ENCODE results near the gene UBE2L5.
"Not testable (repeated sequence)": the region's sequence is repeated elsewhere in the genome, so short reads cannot be mapped to it uniquely, and the experiment has no call there.

The UBE2L5 gene

DNA sequence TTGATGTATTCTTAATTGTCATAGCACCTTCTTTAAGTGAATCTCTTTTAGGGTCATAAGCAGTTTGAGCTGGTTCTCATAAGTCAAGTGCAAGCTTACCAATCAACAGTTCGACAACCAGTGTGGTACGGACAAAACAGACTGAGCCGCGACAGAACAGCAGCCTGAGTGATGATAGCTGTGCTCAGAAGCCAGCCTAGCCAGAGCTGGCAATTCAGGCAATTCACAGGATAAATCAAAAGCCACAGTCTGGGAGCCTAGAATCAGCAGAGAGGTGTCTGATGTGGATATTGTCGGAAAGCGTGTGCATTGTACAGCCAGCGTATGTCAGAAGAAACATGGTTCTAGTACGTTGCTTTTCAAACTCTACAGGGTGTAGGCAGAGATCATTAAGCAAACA, 14.9 kb downstream of the UBE2L5 start:
- no peak overlapping the region for H3K4me3 ChIP-seq (ENCODE audit: low read depth, low read length)

DNA sequence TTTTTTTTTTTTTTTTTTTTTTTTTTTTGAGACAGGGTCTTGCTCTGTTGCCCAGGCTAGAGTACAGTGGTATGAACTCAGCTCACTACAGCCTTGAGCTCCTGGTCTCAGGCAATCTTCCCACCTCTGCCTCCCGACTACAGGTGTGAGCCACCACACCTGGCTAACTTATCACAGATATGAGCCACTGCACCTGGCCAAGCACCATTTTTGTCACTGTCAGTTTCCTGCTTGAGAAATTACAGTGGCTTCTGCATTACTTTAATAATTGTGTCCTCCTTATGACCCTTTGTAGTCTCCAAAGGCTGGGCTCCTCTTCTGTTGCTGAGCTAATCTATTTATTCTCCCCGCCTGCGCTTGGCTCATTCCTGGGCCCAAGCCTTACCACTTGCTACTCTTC, 16.0 kb downstream of the UBE2L5 start:
- H3K4me3 ChIP-seq (ENCODE audit: low read depth, low read length), result no peak overlapping the region

DNA sequence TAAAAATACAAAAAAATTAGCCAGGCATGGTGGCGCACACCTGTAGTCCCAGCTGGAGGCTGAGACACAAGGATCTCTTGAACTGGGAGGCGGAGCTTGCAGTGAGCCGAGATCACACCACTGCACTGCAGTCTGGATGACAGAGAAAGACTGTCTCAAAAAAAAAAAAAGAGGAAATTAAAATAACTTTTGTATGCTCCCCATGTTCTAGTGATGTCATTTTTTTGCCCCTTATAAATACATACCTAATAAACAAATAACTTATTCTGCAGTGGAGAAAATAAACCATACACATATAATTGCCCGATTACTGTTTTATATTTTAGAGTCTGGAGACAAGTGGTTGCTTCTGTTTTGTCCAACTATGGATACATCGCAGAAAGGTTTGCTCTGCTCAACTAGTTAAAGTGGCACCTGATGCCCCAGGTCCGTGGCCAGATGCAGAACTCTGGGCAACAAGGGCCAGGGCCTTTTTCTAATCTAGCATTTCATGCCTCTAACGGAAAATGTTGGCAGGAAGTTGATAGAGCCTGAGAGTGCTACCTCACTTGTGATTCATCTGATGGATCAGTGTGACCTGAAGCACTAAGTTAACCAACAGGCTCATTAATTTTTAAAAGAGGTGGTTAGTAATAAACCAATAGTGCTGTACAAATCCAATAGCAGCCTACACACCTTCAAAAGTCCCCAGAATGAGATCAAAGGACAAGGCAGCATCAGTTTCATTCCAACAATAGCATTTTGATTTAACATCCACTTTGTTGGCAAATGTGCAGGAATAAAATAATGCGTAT, 18.8 kb downstream of the UBE2L5 start:
- no peak overlapping the region for H3K4me3 ChIP-seq (ENCODE audit: low read depth, low read length)

DNA sequence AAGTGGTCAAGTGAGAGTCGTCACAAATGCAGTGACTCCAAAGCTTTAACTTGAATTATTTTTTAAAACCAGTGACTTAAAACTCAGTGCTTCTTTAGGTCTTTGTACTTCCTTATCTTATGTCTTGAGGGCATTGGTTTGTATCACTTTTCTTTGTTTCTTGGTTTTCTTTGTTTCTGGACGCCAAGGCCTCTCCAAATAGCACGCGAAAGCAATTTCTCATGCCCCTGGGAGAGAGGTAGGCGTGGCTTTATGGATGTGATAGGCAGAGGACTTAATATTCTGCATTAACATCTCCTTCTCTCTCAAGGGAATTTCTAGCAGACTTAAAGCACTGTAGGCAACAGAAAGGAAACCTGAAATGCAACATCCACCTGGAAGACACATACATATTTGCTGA, 20.6 kb downstream of the UBE2L5 start:
- H3K4me3 ChIP-seq (ENCODE audit: low read depth, low read length), result no peak overlapping the region

DNA sequence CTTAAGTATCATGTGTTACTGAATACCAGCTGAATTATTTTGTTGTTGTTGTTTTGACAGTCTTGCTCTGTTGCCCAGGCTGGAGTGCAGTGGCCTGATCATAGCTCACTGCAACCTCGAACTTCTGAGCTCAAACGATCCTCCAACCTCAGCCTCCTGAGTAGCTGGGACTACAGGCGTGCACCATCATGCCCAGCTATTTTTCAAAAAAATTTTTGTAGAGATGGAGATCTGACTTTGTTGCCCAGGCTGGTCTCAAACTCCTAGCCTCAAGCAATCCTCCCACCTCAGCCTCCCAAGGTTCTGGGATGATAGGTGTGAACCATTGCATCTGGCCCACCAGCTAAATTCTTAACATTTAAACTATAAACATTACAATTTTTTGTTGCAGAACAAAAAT, 21.2 kb downstream of the UBE2L5 start:
- H3K4me3 ChIP-seq (ENCODE audit: low read depth, low read length), result not testable (repeated sequence)

DNA sequence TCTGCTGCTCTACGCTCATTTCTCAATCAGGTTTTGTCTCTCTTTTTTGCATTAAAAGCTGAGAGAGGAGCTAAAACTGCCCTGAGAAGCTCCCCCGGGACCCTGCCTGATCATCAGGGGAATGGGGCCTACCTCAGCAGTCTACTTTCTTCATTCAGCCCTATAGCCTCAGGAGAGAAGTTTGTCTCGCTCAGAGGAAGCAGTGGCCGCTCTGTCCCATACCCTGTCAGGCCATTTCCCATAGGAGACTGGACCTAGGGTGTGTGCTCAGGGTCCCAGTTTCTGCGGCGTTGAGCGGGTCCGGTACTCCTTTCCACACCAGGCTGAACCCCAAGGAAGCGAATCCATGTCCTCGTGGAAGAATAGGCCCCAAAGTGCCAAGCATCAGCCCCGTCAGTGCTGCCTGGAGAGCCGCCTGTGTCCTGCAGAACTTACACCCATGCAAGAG, 21.7 kb downstream of the UBE2L5 start:
- H3K4me3 ChIP-seq (ENCODE audit: low read depth, low read length), result no peak overlapping the region

DNA sequence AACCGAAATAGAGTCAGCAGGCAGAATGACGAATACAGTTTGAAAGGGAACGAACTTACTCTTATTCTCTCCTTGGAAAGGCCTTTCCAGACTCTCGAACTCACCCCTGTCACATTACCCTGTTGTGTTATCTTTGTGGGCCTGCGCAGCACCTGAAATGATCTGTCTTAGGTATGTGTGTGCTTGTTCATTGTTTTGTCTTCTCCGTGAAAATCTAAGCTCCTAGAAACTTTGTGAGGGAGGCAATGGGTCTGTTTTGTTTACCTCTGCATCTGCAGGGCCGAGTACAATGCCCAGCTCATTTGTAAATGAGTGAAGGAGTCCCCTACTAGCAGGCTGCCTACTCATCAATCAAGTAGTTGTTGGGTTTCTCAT, 23.8 kb downstream of the UBE2L5 start:
- peak overlapping the region; percentile 24 for H3K4me3 ChIP-seq (ENCODE audit: low read depth, low read length)

DNA sequence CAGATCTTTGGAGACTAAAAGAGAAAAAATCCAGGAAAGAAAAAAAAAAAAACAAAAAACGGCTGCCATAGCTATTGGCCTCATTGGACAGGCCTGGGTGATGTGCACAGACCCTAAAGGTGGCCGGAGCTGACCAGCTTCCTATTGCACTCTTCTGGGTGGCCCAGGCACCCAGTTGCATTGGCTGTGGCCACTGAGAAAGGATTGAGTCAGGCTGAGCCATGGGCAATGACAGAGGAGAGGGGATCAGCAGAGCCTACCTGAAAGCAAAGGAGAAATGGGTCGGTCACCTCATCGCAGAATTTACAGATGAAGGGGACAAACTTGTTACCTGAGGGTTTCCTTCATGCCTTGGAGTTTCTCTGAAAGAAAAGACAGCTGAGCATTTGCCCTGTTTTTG, 26.1 kb downstream of the UBE2L5 start:
- H3K4me3 ChIP-seq (ENCODE audit: low read depth, low read length), result no peak overlapping the region

DNA sequence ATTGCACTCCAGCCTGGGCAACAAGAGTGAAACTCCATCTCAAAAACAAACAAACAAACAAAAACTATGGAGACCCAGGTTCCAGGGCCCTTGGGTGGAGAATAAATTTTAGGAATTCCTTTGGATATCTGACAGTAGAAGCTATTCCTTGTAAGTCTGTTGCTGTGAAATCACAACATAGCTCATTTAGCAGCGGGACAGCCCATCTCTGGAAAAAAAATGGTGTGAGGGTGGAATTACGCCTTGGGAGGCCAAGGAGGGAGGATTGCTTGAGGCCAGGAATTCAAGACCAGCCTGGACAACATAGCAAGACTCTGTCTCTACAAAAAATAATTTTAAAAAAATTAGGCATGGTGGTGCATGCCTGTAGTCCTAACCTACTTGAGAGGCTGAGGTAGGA, 27.8 kb downstream of the UBE2L5 start:
- no peak overlapping the region for H3K4me3 ChIP-seq (ENCODE audit: low read depth, low read length)

DNA sequence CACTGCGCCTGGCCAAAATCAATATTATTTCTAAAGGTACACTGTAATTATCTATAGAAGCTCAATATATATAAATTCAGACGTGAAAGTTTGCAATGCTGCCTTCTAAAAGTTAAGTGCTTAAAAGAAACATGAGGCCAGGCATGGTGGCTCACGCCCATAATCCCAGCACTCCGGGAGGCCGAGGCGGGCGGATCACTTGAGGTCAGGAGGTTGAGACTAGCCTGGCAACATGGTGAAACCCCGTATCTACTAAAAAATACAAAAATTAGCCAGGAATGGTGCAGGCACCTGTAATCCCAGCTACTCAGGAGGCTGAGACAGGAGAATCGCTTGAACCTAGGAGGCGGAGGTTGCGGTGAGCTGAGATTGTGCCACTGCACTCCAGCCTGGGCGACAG, 29.2 kb downstream of the UBE2L5 start:
- H3K4me3 ChIP-seq (ENCODE audit: low read depth, low read length), result not testable (repeated sequence)

DNA sequence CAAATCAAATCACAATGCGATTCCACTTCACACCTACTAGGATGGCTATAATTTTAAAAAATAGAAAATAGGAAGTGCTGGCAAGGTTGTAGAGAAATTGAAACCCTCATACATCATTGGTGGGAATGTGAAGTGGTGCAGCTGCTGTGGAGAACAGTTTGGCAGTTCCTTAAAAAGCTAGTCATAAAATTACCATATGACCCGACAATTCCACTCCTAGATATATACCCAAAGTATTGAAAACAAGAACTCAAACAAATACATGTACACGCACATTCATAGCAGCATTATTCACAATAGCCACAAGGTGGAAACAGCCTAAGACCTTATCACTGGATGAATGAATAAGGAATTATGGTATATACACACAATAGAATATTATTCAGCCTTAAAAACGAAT, 31.4 kb downstream of the UBE2L5 start:
- no peak overlapping the region for H3K4me3 ChIP-seq (ENCODE audit: low read depth, low read length)

DNA sequence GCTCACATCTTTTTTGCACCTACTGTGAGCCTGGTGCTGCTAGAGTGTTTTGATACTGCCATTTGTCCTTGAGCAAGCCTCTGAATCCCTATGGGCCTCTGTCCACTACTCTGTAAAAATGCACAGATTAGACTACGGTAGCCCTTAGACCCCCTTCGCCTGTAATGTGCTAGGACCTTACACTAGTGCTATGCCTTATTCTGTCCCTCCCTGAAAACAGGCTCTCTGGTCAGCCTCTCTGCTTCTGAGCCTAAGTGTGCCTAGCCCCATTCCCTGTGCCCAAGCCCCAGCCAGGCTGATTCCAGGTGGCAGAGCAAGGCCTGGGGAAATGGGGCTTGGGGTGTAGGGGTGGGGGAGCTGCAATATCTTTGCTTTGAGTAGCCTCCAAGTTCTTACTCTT, 32.7 kb downstream of the UBE2L5 start:
- no peak overlapping the region for H3K4me3 ChIP-seq (ENCODE audit: low read depth, low read length)

DNA sequence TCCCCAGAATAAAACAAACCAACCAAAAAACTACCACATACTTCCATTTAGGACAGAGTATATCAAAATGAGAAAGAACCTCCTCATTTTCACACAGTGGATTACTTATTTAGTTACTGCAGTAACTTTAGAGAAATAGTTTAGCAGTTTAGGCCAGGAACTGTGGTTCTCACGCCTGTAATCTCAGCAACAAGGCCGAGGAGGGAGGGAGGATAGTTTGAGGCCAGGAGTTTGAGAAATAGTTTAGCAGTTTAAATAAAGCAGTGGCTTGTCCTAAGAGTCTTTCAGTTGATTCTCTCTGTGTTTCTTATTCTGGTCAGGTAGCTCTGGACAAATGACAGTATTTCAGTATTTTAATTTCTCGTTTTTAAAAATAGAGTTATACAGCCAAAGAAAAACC, 34.0 kb downstream of the UBE2L5 start:
- H3K4me3 ChIP-seq (ENCODE audit: low read depth, low read length), result no peak overlapping the region

DNA sequence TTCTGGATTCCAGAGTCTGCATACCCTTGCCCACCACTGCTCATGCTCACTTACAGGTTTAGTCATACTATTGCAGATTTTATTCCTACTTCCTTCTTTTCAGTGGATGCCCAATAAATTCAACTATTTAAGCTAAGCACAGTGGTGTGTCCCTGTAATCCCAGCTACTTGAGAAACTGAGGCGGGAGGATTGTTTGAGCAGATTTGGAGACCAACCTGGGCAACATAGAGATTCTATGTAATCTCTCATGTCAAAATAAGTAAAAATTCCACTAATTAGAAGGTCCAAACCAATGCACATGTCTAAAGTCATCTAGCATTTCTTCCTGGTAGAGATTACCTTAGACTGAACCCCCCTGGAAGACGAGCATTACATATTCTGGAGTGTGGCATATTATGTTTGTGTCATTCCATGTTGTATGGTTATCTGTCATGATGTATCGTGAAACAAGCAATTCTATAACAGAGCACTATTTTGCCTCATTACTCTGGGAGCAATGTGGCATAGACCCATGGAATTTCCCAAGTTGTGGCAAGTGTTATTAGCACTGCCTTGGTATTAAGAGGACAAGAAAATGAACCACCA, 35.1 kb downstream of the UBE2L5 start:
- no peak overlapping the region for H3K4me3 ChIP-seq (ENCODE audit: low read depth, low read length)

DNA sequence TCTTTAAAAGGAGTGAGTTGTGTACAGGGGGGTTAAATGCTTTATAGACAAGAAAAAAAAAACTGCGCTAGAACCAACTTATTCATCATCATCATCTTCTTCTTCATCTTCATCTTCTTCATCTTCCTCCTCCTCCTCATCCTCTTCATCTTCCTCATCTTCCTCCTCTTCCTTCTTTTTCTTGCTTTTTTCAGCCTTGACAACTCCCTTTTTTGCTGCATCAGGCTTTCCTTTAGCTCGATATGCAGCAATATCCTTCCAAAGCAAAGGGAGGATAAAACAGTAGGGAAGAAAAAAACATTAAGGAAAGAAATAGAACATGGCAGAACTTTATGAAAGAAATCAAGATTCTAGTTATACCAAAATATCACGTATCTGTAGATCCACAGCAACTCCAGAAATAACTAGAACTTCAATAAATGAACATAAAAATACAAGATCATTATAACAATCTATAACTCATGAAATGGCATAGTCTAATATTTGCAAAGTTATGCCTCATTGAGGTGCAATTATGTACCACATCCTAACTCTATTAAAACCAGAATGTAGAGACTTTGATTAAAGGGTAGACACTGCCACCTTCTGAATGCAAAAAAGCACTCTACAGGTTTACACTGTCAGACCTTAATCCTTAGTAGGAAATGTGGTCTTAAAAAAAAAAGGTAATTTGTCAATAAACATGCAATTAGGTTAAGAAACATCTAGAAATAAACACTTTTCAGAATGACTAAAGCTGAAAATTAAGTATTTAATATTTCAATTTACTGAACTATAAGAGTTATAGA, 39.2 kb downstream of the UBE2L5 start:
- not testable (repeated sequence) for H3K4me3 ChIP-seq (ENCODE audit: low read depth, low read length)

DNA sequence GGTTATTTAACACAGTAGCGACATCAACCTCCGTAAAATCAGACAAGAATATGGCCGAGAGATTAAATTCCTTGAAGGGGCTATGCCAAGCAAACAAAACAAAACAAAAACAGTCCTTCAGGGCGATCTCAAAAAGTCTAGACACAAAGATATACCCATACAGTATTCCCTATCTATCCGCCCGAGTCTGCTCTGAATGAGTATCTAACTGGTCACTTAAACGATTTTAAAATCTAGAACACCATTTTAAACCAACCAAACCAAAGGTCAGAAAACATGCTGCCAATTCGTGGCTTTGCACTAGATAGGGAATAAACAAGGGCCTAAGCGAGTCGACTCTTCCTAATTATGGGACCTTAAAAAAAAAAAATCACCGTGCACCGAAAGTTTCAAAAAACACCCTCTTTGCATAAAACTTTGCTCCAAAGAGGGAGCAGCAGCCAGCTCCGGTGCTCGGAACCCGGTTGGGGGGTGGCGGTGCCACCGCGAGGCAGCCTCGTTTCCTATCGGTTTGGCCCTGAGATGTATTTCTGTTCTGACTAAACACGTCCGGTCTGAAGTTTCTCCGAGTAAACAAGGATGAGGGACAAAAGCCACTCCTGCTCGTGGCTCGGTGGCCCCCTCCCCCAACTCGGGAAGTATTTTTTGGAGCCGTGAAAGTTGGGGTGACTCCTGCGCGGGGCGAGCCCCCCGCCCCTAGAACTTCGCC, 41.6 kb downstream of the UBE2L5 start:
- H3K4me3 ChIP-seq (ENCODE audit: low read depth, low read length), result peak overlapping the region; percentile 91

DNA sequence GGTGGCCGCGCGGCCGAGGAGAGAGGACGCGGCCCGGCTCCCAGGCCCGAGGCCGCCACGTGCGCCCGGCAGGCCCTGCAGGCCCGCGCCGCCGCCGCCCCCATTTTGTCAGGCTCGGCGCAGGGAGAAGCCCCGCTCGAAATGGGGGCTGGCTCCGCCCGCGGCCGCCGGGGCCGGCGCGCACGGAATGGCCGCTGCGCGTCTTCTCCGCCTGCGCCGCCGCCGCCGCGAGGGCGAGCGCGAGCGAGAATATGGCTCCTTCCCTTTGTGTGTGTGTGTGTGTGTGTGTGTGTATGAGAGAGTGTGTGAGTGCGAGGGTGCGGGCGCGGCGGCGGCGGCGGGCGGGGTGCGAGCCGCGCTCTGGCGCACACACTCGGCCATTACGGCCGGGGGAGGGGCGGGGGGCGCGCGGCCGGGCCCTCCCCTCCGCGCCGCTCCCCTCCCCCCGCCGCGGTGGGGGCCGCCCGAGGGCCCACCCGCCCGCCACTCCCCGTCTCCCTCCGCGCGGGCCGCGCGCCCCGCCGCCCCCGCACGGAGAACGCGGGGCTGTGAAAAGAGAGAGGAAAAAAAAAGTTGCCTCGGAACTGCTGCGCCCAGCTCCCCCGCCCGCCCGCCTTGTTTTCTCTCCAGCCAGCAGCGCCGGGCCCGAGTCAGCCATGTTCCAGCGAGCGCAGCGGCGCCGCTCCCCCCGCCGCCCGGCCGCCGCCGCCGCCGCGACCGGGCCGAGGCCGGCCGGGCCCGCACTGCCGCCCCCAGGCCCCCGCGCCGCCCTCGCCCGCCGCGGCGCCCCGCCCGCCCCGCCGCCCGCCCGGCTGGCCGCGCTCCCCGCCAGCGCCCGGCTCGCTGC, 42.4 kb downstream of the UBE2L5 start:
- H3K4me3 ChIP-seq (ENCODE audit: low read depth, low read length), result peak overlapping the region; percentile 91

DNA sequence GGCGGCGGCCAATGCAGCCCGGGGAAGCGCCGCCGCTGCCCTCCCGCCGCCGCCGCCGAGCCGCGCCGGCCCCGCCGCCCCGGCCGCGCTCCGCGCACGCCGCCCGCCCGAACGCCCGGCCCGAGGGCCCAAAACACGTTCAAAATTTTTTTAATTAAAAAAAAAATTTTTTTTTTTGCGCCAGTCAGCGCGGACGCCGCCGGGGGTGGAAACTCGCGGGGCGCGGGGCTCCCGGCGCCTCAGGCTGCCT, 43.0 kb downstream of the UBE2L5 start:
- H3K4me3 ChIP-seq (ENCODE audit: low read depth, low read length), result peak overlapping the region; percentile 76

DNA sequence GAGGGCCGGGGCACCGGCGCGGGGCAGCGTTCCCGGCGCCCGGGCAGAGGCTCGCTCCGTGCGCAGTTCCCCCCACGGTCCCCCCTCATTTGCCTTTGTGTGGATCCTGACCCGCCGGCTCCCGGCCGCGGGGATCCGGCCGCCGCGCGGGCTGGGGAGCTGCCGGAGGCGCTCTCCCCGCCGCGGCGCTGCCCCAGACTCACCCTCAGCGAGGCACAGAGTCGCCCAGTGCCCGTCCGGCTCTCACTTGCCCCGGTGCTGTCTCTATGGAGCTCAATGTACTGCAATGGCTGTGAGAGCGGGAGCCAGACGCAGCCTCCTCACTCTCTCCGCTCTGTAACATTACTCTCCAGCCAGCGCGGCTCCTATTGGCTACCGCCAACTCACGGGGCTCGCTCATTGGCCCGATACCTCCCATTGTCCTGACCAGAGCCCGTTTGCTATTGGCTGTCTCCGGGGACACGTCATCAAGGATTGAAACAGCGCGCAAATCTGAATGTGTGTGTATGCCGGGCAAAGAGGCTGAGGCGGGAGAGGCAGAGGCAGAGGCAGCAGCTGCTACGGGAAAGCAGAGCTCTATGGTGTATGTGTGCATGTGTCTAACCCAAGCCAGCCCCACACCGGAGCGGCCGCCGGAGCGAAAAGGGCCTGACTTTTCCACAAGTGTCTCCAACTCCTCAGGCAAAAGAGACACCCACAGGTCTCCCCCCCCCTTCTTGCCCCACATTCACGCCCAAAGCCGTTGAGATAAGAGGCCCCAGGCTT, 43.5 kb downstream of the UBE2L5 start, which contains the start of gene HMGB1:
Gene HMGB1, minus strand, starts transcription at position 344 of the 765 bp plus-strand sequence. CDS start 2,256 bp downstream, outside the sequence.
- peak within 1 kb of the TSS; percentile 76 for H3K4me3 ChIP-seq (ENCODE audit: low read depth, low read length)

DNA sequence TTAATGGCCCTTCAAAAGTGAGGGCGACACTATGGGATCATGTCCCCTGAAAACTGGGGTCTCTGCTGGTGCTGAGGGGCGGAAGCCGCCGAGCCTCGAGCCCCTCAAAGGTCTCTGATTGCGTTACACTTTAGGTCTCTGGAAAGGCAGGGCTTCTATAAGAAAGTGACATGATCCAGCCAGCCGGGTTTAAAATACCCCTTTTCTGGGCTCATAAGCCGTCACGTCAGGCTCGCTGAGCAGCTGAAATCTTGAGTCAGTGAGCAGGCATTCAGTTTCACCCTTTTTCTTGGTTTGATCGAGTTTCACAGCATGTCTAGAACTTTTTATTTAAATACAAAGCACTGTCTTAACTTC, 44.0 kb downstream of the UBE2L5 start:
- H3K4me3 ChIP-seq (ENCODE audit: low read depth, low read length), result peak overlapping the region; percentile 76
